HepG2 (cell line): Measurements from ENCODE around the gene NAA25. TPM values are rescaled to one million over a fixed set of nuclear protein-coding genes. Genes with fewer than 3 reads are reported as not detected.
A peak's percentile ranks its signal among the peaks of the same experiment; 100 is the strongest.

Experiments used
- ATAC-seq: fragments of 200-7000 bp; cut with Tn5 transposase; 3 replicates; pipeline ENCODE4 v1.9.1; 2020; ENCODE audit warnings: mild to moderate bottlenecking, moderate library complexity
- BruUV-seq: library from RNA; stranded (reverse); fragments of 400-500 nt; replicated peaks from 2 replicates; lab custom pipeline; 2021; lab: Mats Ljungman, UMichigan
- CTCF ChIA-PET: fragments of 300-600 bp; formaldehyde crosslinking; extraction: SDS; loops from one replicate; lab custom pipeline; 2021; ENCODE audit warnings: low total read pairs, inconsistent platforms, low intra/inter-chr PET ratio; lab: Yijun Ruan, JAX
- POLR2A ChIA-PET: fragments of 350-600 bp; sonication (Branson Sonifier 250); formaldehyde crosslinking; loops from one replicate; lab custom pipeline; 2020; ENCODE audit warnings: antibody characterized with exemption, inconsistent platforms; lab: Yijun Ruan, JAX
- DNase-seq: peaks from one replicate; pipeline ENCODE4 v3.0.0-alpha.2; 2015; ENCODE audit warnings: low spot score
- FAIRE-seq: peaks from 3 replicates; lab custom pipeline; 2011; peaks lifted over from hg19 to GRCh38; lab: Jason Lieb, UNC
- H2AFZ ChIP-seq: one replicate; pipeline ENCODE4 v1.6.1; 2011; ENCODE audit warnings: low read length, inconsistent platforms
- H3K27ac ChIP-seq: fragments of 300-600 bp; 3 replicates; pipeline ENCODE4 v1.8.0; 2011; ENCODE audit warnings: mixed run types, mild to moderate bottlenecking, mixed read lengths, low read length, inconsistent platforms; ENCODE audit not compliant: insufficient read depth; ENCODE audit errors: extremely low read length
- H3K27me3 ChIP-seq, 2 experiments: fragments of 200-600 bp in 1 of 2; 2 replicates in 1 of 2; 3 replicates in 1 of 2; pipeline versions ENCODE4 v1.6.0 to v1.8.0; 2011; ENCODE audit warnings: low read length in 2 of 2, mild to moderate bottlenecking in 2 of 2, moderate library complexity in 2 of 2, inconsistent platforms in 1 of 2; ENCODE audit not compliant: insufficient read depth in 2 of 2, control insufficient read depth in 1 of 2
- H3K36me3 ChIP-seq, 2 experiments: fragments of 200-600 bp in 1 of 2; replicated peaks in 1 of 2; 2 replicates in 1 of 2; 3 replicates in 1 of 2; pipeline versions ENCODE4 v1.5.1 to v1.8.0; 2011; ENCODE audit warnings: low read length in 2 of 2, inconsistent platforms in 1 of 2; ENCODE audit not compliant: insufficient read depth in 2 of 2, control insufficient read depth in 1 of 2
- H3K4me1 ChIP-seq: 2 replicates; pipeline ENCODE4 v1.5.1; 2012; ENCODE audit warnings: low read length, inconsistent platforms; ENCODE audit not compliant: insufficient read depth
- H3K4me2 ChIP-seq: 2 replicates; pipeline ENCODE4 v1.6.0; 2011; ENCODE audit warnings: low read depth, low read length, inconsistent platforms
- H3K4me3 ChIP-seq, 3 experiments: fragments of 200-600 bp in 1 of 3; sonication (generic), shearing (Covaris generic) in 1 of 3; replicated peaks in 1 of 3; 2 replicates each; pipeline ENCODE4 v1.5.1; 2011 to 2016; ENCODE audit warnings: low read length in 3 of 3, inconsistent platforms in 2 of 3, low read depth in 2 of 3, mild to moderate bottlenecking in 2 of 3, control low read depth in 1 of 3, mixed read lengths in 1 of 3; ENCODE audit not compliant: insufficient read depth in 1 of 3
- H3K79me2 ChIP-seq: one replicate; pipeline ENCODE4 v1.6.1; 2011; ENCODE audit warnings: low read length, inconsistent platforms; ENCODE audit not compliant: insufficient read depth
- H3K9ac ChIP-seq: 2 replicates; pipeline ENCODE4 v1.6.0; 2011; ENCODE audit warnings: mild to moderate bottlenecking, low read depth, low read length, inconsistent platforms; ENCODE audit not compliant: insufficient read depth
- H3K9me3 ChIP-seq: 2 replicates; pipeline ENCODE4 v1.5.1; 2012; ENCODE audit warnings: mild to moderate bottlenecking, low read length
- H4K20me1 ChIP-seq: 2 replicates; pipeline ENCODE4 v1.6.0; 2011; ENCODE audit warnings: inconsistent platforms, mild to moderate bottlenecking, low read length, moderate library complexity; ENCODE audit not compliant: insufficient read depth
- CERS6 ChIP-seq: sonication (generic); formaldehyde crosslinking; IDR thresholded peaks from 2 replicates; pipeline ENCODE4 v1.5.0; 2020; ENCODE audit warnings: missing genetic modification reagents
- GATAD1 ChIP-seq: IDR thresholded peaks from 2 replicates; pipeline ENCODE4 v1.6.1; 2016; ENCODE audit warnings: missing genetic modification reagents, missing compliant biosample characterization
- HNRNPL ChIP-seq: fragments of 200-400 bp; formaldehyde crosslinking; IDR thresholded peaks from 2 replicates; pipeline ENCODE4 v1.6.1; 2017; ENCODE audit warnings: mild to moderate bottlenecking, low read depth, low read length
- KDM3A ChIP-seq: IDR thresholded peaks from 2 replicates; pipeline ENCODE4 v1.6.1; 2018; ENCODE audit warnings: low read depth, missing compliant biosample characterization
- MAFF ChIP-seq: IDR thresholded peaks from 2 replicates; pipeline ENCODE4 v1.6.1; 2011; ENCODE audit warnings: low read depth, low read length, improper control_type of control experiment
- MAFK ChIP-seq, 2 experiments: IDR thresholded peaks in 1 of 2; conservative IDR thresholded peaks in 1 of 2; 2 replicates each; pipeline ENCODE4 v1.6.1; 2011; ENCODE audit warnings: improper control_type of control experiment in 2 of 2, low read length in 2 of 2
- MTERF4 ChIP-seq: sonication (generic); formaldehyde crosslinking; IDR thresholded peaks from 2 replicates; pipeline ENCODE4 v1.8.0; 2023; ENCODE audit warnings: mild to moderate bottlenecking, missing genetic modification reagents
- SATB2 ChIP-seq: sonication (generic); formaldehyde crosslinking; IDR thresholded peaks from 2 replicates; pipeline ENCODE4 v1.5.0; 2020; ENCODE audit warnings: missing genetic modification reagents
- SRF ChIP-seq: IDR thresholded peaks from 2 replicates; pipeline ENCODE4 v1.6.1; 2011; ENCODE audit warnings: mild to moderate bottlenecking, low read depth, low read length, moderate library complexity
- SRSF1 ChIP-seq: fragments of 200-400 bp; formaldehyde crosslinking; optimal IDR thresholded peaks from 2 replicates; pipeline ENCODE3; 2017; ENCODE audit warnings: mild to moderate bottlenecking, low read depth, low read length, moderate library complexity
- ZFP62 ChIP-seq: sonication (generic); formaldehyde crosslinking; IDR thresholded peaks from 2 replicates; pipeline ENCODE4 v1.4.0; 2020; ENCODE audit warnings: missing genetic modification reagents
- ZIK1 ChIP-seq: sonication (generic); formaldehyde crosslinking; IDR thresholded peaks from 2 replicates; pipeline ENCODE4 v1.5.0; 2020; ENCODE audit warnings: mild to moderate bottlenecking, low read depth, missing genetic modification reagents, borderline replicate concordance
- ZNF296 ChIP-seq: sonication (generic); formaldehyde crosslinking; conservative IDR thresholded peaks from 2 replicates; pipeline ENCODE4 v1.5.0; 2020; ENCODE audit warnings: mild to moderate bottlenecking, missing genetic modification reagents
- ZNF747 ChIP-seq: sonication (generic); formaldehyde crosslinking; IDR thresholded peaks from 2 replicates; pipeline ENCODE4 v1.8.1; 2023; ENCODE audit warnings: missing genetic modification reagents, mild to moderate bottlenecking, borderline replicate concordance
- ZNF83 ChIP-seq: sonication (generic); formaldehyde crosslinking; IDR thresholded peaks from 2 replicates; pipeline ENCODE4 v1.4.0; 2020; ENCODE audit warnings: missing genetic modification reagents, mild to moderate bottlenecking, borderline replicate concordance
- WGBS: methylation state at CpG from one replicate; pipeline ENCODE4 v1.1.6; 2017; ENCODE audit warnings: low lambda C conversion rate; 5-methylcytosine and 5-hydroxymethylcytosine counted together
- in situ Hi-C: cut with HindIII; loops from 2 replicates; pipeline ENCODE4 v1.10.0; 2017; ENCODE audit warnings: low pct_unique_long_range_greater_than_20kb; ENCODE audit not compliant: extremely low pct_ligation_motif_present
- intact Hi-C: fragments of 100-400 bp; cut with micrococcal nuclease; formaldehyde crosslinking; loops from one replicate; pipeline ENCODE4 v1.10.0; 2022; ENCODE audit not compliant: unreplicated experiment
- polyA plus RNA-seq, 8 experiments: library from polyadenylated mRNA; depleted of rRNA in 3 of 8; stranded (reverse) in 7 of 8; unstranded in 1 of 8; fragments of >200 nt; fragmentation: Illumina TruSeq in 4 of 8; extraction: Trizol in 4 of 8; gene quantifications; 2 replicates each; pipeline versions ENCODE4 v1.2.1 to v1.2.3, GENCODE V29; 2011 to 2016; ENCODE audit warnings: low read depth in 4 of 8, missing spikeins in 1 of 8, mixed read lengths in 1 of 8; ENCODE audit not compliant: insufficient read depth in 1 of 8
- total RNA-seq, 5 experiments: library from RNA; depleted of rRNA; stranded (reverse); fragments of >200 nt; fragmentation: Illumina TruSeq; extraction: Trizol; gene quantifications; 2 replicates each; pipeline ENCODE4 v1.2.3, GENCODE V29; 2016; ENCODE audit warnings: low read depth in 1 of 5
- TF ChIP-seq, protein P1 (sequence below): sonication (generic); formaldehyde crosslinking; IDR thresholded peaks from 2 replicates; pipeline ENCODE4; 2020; ENCODE audit warnings: missing genetic modification reagents, mild to moderate bottlenecking, borderline replicate concordance
- TF ChIP-seq, protein P2 (sequence below): sonication (generic); formaldehyde crosslinking; IDR thresholded peaks from 2 replicates; pipeline ENCODE4 v1.8.1; 2023; ENCODE audit warnings: mild to moderate bottlenecking, moderate library complexity, missing genetic modification reagents

NAA25 gene
- total and polyA plus RNA-seq, 2 of the 13 experiments (the other 11 are each of a cell fraction or from before 2014, with no cell fraction given): 11.4 to 32.0 TPM

DNA sequence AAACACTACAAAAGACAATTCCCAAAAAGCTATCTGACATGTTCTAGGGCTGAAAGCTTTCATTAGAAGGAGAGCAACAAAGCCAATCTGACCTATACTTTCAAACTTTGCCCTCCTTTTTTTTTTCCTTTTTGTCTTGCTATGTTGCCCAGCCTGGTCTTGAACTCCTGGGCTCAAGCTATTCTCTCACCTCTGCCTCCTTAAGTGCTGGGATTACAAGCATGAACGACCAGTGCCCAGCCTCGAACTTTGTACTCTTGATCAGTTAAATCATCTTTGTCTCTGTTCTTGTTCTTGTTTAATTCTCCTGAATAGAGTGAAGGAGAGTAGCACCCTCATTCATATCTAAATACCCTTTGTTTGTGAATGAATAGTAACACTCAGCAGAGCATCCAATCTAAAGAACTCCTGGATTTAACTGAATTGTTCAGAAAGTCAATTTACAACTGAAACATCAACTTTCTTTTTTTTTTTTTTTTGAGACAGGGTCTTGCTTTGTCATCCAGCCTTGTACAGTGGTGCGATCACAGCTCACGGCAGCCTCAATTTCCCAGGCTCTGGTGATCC lies 73.3 kb downstream of the NAA25 start (continued):
- TF ChIP-seq ZNF296 (CRISPR knock-in tag): no peak
- no peak for TF ChIP-seq KDM3A (CRISPR knock-in tag)
- no peak for TF ChIP-seq HNRNPL
- TF ChIP-seq ZNF83 (CRISPR knock-in tag): no peak

- Histone ChIP-seq H4K20me1 (no peaks in the 10 kb centered on the region), H3K4me3 (no peak overlapping the region), H3K4me1 (no peaks in the 10 kb centered on the region), H2AFZ (no peak overlapping the region), H3K36me3 (peaks cover 25 to 60% of the 10 kb centered on the region in 2 experiments), H3K9me3 (no peaks in the 10 kb centered on the region), H3K79me2 (no peaks in the 10 kb centered on the region), H3K27me3 (no peaks in the 10 kb centered on the region), H3K27ac (no peak overlapping the region), H3K4me2 (no peak overlapping the region), H3K9ac (no peak overlapping the region)
- in situ Hi-C loops: no loop called here
- intact Hi-C loops: no loop called here
- ChIA-PET POLR2A (interaction anchor here (1.1 kb wide), 1 partner anchor 19 kb away, joined by 3 read pairs; the partner anchor contains the start of genes ERP29 and TMEM116), CTCF (no interaction called here)
- BruUV-seq: no TSS peak
- no peak for ATAC-seq
- DNase-seq: no peak
- FAIRE-seq: no peak
- WGBS: 95% methylated on average over 5 of the region's 5 CpGs
- TF ChIP-seq, protein P1, sequence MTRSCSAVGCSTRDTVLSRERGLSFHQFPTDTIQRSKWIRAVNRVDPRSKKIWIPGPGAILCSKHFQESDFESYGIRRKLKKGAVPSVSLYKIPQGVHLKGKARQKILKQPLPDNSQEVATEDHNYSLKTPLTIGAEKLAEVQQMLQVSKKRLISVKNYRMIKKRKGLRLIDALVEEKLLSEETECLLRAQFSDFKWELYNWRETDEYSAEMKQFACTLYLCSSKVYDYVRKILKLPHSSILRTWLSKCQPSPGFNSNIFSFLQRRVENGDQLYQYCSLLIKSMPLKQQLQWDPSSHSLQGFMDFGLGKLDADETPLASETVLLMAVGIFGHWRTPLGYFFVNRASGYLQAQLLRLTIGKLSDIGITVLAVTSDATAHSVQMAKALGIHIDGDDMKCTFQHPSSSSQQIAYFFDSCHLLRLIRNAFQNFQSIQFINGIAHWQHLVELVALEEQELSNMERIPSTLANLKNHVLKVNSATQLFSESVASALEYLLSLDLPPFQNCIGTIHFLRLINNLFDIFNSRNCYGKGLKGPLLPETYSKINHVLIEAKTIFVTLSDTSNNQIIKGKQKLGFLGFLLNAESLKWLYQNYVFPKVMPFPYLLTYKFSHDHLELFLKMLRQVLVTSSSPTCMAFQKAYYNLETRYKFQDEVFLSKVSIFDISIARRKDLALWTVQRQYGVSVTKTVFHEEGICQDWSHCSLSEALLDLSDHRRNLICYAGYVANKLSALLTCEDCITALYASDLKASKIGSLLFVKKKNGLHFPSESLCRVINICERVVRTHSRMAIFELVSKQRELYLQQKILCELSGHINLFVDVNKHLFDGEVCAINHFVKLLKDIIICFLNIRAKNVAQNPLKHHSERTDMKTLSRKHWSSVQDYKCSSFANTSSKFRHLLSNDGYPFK: no peak
- no peak for TF ChIP-seq ZIK1
- TF ChIP-seq SATB2 (CRISPR knock-in tag): no peak
- no peak for TF ChIP-seq MTERF4 (CRISPR knock-in tag)
- TF ChIP-seq MAFK (conservative IDR thresholded peaks at IDR 0.05 in 1 of 2, IDR thresholded peaks at IDR 0.05 in 1 of 2; ENCODE audit: low read length in 2 of 2): peak in 1 of 2 experiments; percentile 73; a peak in 3 of 4 replicates
- TF ChIP-seq ZNF747: no peak
- TF ChIP-seq, protein P2, sequence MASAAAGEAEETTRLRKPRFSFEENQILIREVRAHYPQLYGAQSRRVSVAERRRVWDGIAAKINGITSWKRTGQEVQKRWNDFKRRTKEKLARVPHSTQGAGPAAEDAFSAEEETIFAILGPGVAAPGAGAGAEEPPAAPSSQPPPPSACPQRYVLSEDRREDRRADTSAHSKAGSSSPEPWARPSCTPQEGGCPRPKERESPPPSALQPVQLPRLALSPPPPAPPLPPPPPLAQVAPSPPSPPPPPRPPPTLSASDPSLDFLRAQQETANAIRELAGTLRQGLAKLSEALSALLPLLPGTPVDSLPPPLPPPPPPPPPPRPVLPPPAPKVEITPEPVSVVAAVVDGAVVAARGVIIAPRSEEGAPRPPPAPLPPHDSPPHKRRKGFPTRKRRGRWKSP (CRISPR knock-in tag): no peak
- TF ChIP-seq GATAD1: no peak
- no peak for TF ChIP-seq CERS6 (CRISPR knock-in tag)
- TF ChIP-seq MAFF: peak; percentile 45; the same call in 1 of the 2 replicates
- TF ChIP-seq SRF: no peak
- TF ChIP-seq SRSF1: no peak
- no peak for TF ChIP-seq ZFP62 (CRISPR knock-in tag)
Observed at GRCh38 chr12:112032292-112032691, 76.3 kb downstream of the NAA25 start.
